Measurements from ENCODE around the gene MNS1.
A peak's percentile ranks its signal among the peaks of the same experiment; 100 is the strongest.
"Not testable (repeated sequence)": the region's sequence is repeated elsewhere in the genome, so short reads cannot be mapped to it uniquely, and the experiment has no call there.

The MNS1 gene

GRCh38 chr15:56445746-56446145 is 19.2 kb downstream of the MNS1 start:
- no peak for DNase-seq

- DNase-seq = no peak
These were observed 22.6 kb downstream of the MNS1 start for GRCh38 chr15:56442354-56442753.

- DNase-seq = no peak
These were observed 24.6 kb downstream of the MNS1 start for GRCh38 chr15:56440214-56440770.

GRCh38 chr15:56432304-56432703 is 32.6 kb downstream of the MNS1 start:
- DNase-seq = no peak

GRCh38 chr15:56428821-56429458 is 36.0 kb downstream of the MNS1 start:
- peak; percentile 57 for DNase-seq

GRCh38 chr15:56425976-56426375 is 39.0 kb downstream of the MNS1 start:
- DNase-seq = no peak

GRCh38 chr15:56425276-56425675 is 39.7 kb downstream of the MNS1 start:
- no peak for DNase-seq

- not testable (repeated sequence) for DNase-seq
These were observed 51.7 kb downstream of the MNS1 start for GRCh38 chr15:56413114-56413733.

GRCh38 chr15:56411122-56411749 is 53.7 kb downstream of the MNS1 start:
- no peak for DNase-seq

GRCh38 chr15:56410721-56411120 is 54.2 kb downstream of the MNS1 start:
- peak; percentile 44 for DNase-seq

GRCh38 chr15:56399209-56399608 is 65.7 kb downstream of the MNS1 start:
- DNase-seq = not testable (repeated sequence)

- DNase-seq = not testable (repeated sequence)
These were observed 67.6 kb downstream of the MNS1 start for GRCh38 chr15:56397325-56397724.

GRCh38 chr15:56394909-56395308 is 70.0 kb downstream of the MNS1 start:
- DNase-seq = no peak

GRCh38 chr15:56393277-56393676 is 71.7 kb downstream of the MNS1 start:
- no peak for DNase-seq

GRCh38 chr15:56390739-56391267 is 74.1 kb downstream of the MNS1 start:
- DNase-seq = no peak

- no peak for DNase-seq
These were observed 79.0 kb downstream of the MNS1 start for GRCh38 chr15:56385908-56386307.

GRCh38 chr15:56383010-56383409 is 81.9 kb downstream of the MNS1 start:
- DNase-seq = no peak
